Gastrocnemius medialis (tissue), 4 donors: ENCODE data around the gene CYTH3. TPM values are rescaled to one million over a fixed set of nuclear protein-coding genes. Genes with fewer than 3 reads are reported as not detected.
"Not testable (repeated sequence)": the region's sequence is repeated elsewhere in the genome, so short reads cannot be mapped to it uniquely, and the experiment has no call there.

ENCODE experiments used
- ATAC-seq, 2 donors: fragments of 150-250 bp; one replicate each; pipeline ENCODE4 v1.9.1; 2016
- DNase-seq, 2 donors: peaks; one replicate each; pipeline ENCODE4 v3.0.0-alpha.2; 2019
- H3K27ac ChIP-seq, 4 donors: fragments of 200-600 bp; sonication (generic); 1 replicate in 1 of 4; 2 replicates in 3 of 4; pipeline ENCODE4 v1.5.1; 2016 to 2018; ENCODE audit warnings: mild to moderate bottlenecking in 2 of 4, moderate library complexity in 1 of 4
- H3K27me3 ChIP-seq, 3 donors: fragments of 200-600 bp; sonication (generic) in 2 of 3; 1 replicate in 1 of 3; 2 replicates in 2 of 3; pipeline versions ENCODE4 v1.5.1 to v1.6.0; 2016 to 2019; ENCODE audit warnings: mild to moderate bottlenecking in 1 of 3, moderate library complexity in 1 of 3
- H3K36me3 ChIP-seq, 2 donors: fragments of 200-600 bp; sonication (generic) in 1 of 2; one replicate each; pipeline ENCODE4 v1.5.1; 2017 to 2018
- H3K4me1 ChIP-seq, 2 donors: fragments of 200-600 bp; sonication (generic) in 1 of 2; one replicate each; pipeline ENCODE4 v1.5.1; 2016 to 2017; ENCODE audit warnings: mild to moderate bottlenecking in 2 of 2
- H3K4me3 ChIP-seq, 4 donors: fragments of 200-600 bp; sonication (generic) in 3 of 4; 1 replicate in 1 of 4; 2 replicates in 3 of 4; pipeline ENCODE4 v1.5.1; 2016 to 2019; ENCODE audit warnings: mild to moderate bottlenecking in 2 of 4
- H3K9me3 ChIP-seq, 3 donors: fragments of 200-600 bp; sonication (generic) in 2 of 3; 1 replicate in 1 of 3; 2 replicates in 2 of 3; pipeline ENCODE4 v1.5.1; 2016 to 2019
- CTCF ChIP-seq, 5 experiments: fragments of 450-650 bp in 3 of 5; fragments of 200-600 bp in 2 of 5; sonication (generic) in 2 of 5; IDR thresholded peaks in 4 of 5; conservative IDR thresholded peaks in 1 of 5; 1 replicate in 4 of 5; 2 replicates in 1 of 5; pipeline ENCODE4 v1.5.1; 2016 to 2019; ENCODE audit warnings: antibody characterized with exemption in 5 of 5, mild to moderate bottlenecking in 3 of 5, moderate library complexity in 3 of 5
- POLR2A ChIP-seq, 2 donors: fragments of 450-650 bp; IDR thresholded peaks; one replicate each; pipeline ENCODE4 v1.6.1; 2017; ENCODE audit warnings: antibody characterized with exemption in 2 of 2, mild to moderate bottlenecking in 2 of 2, moderate library complexity in 2 of 2
- in situ Hi-C, 4 donors: fragments of 200-750 bp; cut with MboI; loops; one replicate each; pipeline versions ENCODE4 v1.15.0 to v1.8.0; 2017; ENCODE audit warnings: low sequenced_read_pairs in 4 of 4
- intact Hi-C: fragments of 100-400 bp; cut with DNase I; formaldehyde crosslinking; loops from one replicate; pipeline ENCODE4 v1.15.1; 2023; ENCODE audit warnings: low total_unique reads
- total RNA-seq, 4 donors: library from RNA; depleted of rRNA; stranded (reverse); fragments of >200 nt; gene quantifications; one replicate each; pipeline versions ENCODE4 v1.1.0 to v1.2.3, GENCODE V29; 2016

The CYTH3 gene
- total RNA-seq, 4 donors from 2014 or later, result 14.3 to 20.2 (median 16.7) TPM

- Histone ChIP-seq H3K27me3 (no peaks in the 10 kb centered on the region), H3K9me3 (no peaks in the 10 kb centered on the region), H3K4me3 (no peak overlapping the region), H3K36me3 (no peaks in the 10 kb centered on the region), H3K4me1 (peaks cover 9 to 12% of the 10 kb centered on the region in 2 donors), H3K27ac (peak overlapping the region in 3 of 4 donors; percentile 1 to 40 (median 15))
- ATAC-seq (no peak), DNase-seq (no peak)
- intact Hi-C loops (no loop called here), in situ Hi-C loops (no loop called here)
- TF ChIP-seq POLR2A (IDR thresholded peaks at IDR 0.05), result no peak
- TF ChIP-seq CTCF (IDR thresholded peaks at IDR 0.05 in 4 of 5, conservative IDR thresholded peaks at IDR 0.05 in 1 of 5), result no peak
These were observed 43.3 kb upstream of the CYTH3 start for GRCh38 chr7:6315746-6316145.

- no peak for ATAC-seq
- Histone ChIP-seq H3K4me3 (no peak overlapping the region), H3K27ac (no peak overlapping the region), H3K36me3 (no peaks in the 10 kb centered on the region), H3K27me3 (no peaks in the 10 kb centered on the region), H3K4me1 (no peaks in the 10 kb centered on the region), H3K9me3 (no peaks in the 10 kb centered on the region)
- in situ Hi-C loops, result no loop called here
- no peak for TF ChIP-seq CTCF (IDR thresholded peaks at IDR 0.05 in 4 of 5, conservative IDR thresholded peaks at IDR 0.05 in 1 of 5)
- no peak for TF ChIP-seq POLR2A (IDR thresholded peaks at IDR 0.05)
- intact Hi-C loops, result no loop called here
- no peak for DNase-seq
These were observed 38.0 kb upstream of the CYTH3 start for GRCh38 chr7:6310271-6310993.

- no peaks in the 10 kb centered on the region for H3K9me3 ChIP-seq
- H3K27me3 ChIP-seq, result no peaks in the 10 kb centered on the region
- DNase-seq, result no peak
- intact Hi-C loops, result no loop called here
- no peak for ATAC-seq
- in situ Hi-C loops, result no loop called here
- no peak overlapping the region for H3K4me3 ChIP-seq
- H3K27ac ChIP-seq, result no peak overlapping the region
- no peak for TF ChIP-seq POLR2A (IDR thresholded peaks at IDR 0.05)
- no peak for TF ChIP-seq CTCF (IDR thresholded peaks at IDR 0.05 in 4 of 5, conservative IDR thresholded peaks at IDR 0.05 in 1 of 5)
- H3K36me3 ChIP-seq, result no peaks in the 10 kb centered on the region
- no peaks in the 10 kb centered on the region for H3K4me1 ChIP-seq
These were observed 35.3 kb upstream of the CYTH3 start for GRCh38 chr7:6307762-6308161.

GRCh38 chr7:6306471-6306870 lies 34.0 kb upstream of the CYTH3 start:
- H3K4me3 ChIP-seq, result no peak overlapping the region
- TF ChIP-seq POLR2A (IDR thresholded peaks at IDR 0.05) (no peak), CTCF (IDR thresholded peaks at IDR 0.05 in 4 of 5, conservative IDR thresholded peaks at IDR 0.05 in 1 of 5) (no peak)
- intact Hi-C loops, result no loop called here
- no peak overlapping the region for H3K27ac ChIP-seq
- DNase-seq, result no peak
- ATAC-seq, result no peak
- H3K9me3 ChIP-seq, result no peaks in the 10 kb centered on the region
- no peaks in the 10 kb centered on the region for H3K4me1 ChIP-seq
- H3K36me3 ChIP-seq, result no peaks in the 10 kb centered on the region
- no peaks in the 10 kb centered on the region for H3K27me3 ChIP-seq
- in situ Hi-C loops, result no loop called here

GRCh38 chr7:6305330-6305729 lies 32.9 kb upstream of the CYTH3 start:
- Histone ChIP-seq H3K27ac (no peak overlapping the region), H3K36me3 (no peaks in the 10 kb centered on the region), H3K9me3 (no peaks in the 10 kb centered on the region), H3K4me1 (no peaks in the 10 kb centered on the region), H3K27me3 (no peaks in the 10 kb centered on the region), H3K4me3 (no peak overlapping the region)
- ATAC-seq (no peak), DNase-seq (no peak)
- intact Hi-C loops (no loop called here), in situ Hi-C loops (no loop called here)
- TF ChIP-seq POLR2A (IDR thresholded peaks at IDR 0.05), result no peak
- TF ChIP-seq CTCF (IDR thresholded peaks at IDR 0.05 in 4 of 5, conservative IDR thresholded peaks at IDR 0.05 in 1 of 5), result no peak

GRCh38 chr7:6301446-6301845 lies 29.0 kb upstream of the CYTH3 start:
- H3K27ac ChIP-seq, H3K9me3 ChIP-seq, H3K27me3 ChIP-seq, in situ Hi-C loops, intact Hi-C loops, DNase-seq, H3K36me3 ChIP-seq, H3K4me1 ChIP-seq, H3K4me3 ChIP-seq, ATAC-seq: not testable (repeated sequence)
